Fibroblast of upper back skin (primary cell): ENCODE results near the gene FN1.
"Not testable (repeated sequence)": the region's sequence is repeated elsewhere in the genome, so short reads cannot be mapped to it uniquely, and the experiment has no call there.

ENCODE experiments used
- DNase-seq: peaks from one replicate; pipeline ENCODE4 v3.0.0-alpha.2; 2013

The FN1 gene

DNA sequence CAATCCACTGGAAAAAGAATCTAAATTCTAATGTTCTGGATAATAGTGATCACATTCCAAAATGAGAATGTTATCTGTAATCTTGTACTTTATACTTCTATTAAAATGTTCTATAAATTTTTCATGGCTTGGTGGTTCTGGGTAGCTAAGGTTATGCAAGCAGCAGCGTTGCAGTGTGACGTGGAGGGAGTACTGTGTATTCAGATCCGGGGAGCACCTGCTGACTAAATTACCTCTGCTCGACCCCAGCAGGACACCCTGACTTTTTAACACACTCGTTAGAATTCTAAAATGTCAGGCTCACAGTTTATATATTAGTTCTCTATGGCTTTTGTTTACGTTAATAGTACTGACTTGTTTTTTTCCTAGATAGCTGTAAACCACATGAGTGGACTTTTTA is 111.1 kb downstream of the FN1 start:
- DNase-seq: no peak

DNA sequence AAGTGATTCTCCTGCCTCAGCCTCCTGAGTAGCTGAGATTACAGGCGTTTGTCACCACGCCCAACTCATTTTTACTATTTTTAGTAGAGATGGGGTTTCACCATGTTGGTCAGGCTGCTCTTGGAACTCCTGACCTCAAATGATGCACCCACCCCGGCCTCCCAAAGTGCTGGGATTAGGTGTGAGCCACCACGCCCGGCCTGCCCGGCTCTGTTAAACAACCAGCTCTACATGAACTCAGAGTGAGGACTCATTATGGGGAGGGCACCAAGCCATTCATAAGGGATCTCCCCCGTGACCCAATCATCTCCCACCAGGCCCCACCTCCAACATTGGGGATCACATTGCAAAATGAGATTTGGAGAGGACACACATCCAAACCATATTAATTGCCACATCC is 115.2 kb downstream of the FN1 start:
- DNase-seq: no peak

- DNase-seq: no peak
Measured at GRCh38 chr2:215320102-215320501, 115.8 kb downstream of the FN1 start.

DNA sequence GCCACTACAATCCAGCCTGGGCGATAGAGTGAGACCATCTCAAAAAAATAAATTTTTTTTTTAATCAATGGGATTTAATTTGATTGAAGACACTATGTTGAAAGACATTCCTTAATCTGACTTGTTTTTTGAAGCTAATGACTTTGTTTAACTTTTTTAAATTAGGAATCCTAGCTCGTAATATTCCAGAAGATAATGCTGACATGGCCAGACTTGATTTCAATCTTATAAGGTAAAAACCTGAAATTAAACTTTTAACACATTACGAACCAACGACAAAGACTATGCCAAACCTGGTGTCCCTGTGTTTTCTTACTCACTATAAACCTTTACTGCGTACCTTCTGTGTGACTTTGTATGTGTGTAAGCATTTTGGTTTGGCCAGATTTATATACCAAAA is 116.4 kb downstream of the FN1 start:
- no peak for DNase-seq

GRCh38 chr2:215316336-215316735 is 119.5 kb downstream of the FN1 start:
- no peak for DNase-seq

DNA sequence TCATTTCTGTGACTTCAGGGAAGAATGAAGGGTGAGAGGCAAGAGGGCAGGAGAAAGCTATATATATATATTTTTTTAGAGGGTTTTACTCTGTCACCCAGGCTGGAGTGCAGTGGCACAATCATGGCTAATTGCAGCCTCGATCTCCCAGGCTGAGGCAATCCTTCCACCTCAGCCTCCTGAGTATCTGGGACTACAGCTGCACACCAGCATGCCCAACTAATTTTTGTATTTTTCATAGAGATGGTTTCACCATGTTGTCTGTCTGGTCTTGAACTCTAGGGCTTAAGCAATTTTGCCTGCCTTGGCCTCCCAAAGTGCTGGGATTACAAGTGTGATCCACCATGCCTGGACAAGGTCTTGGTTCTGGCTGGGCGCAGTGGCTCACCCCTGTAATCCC is 120.6 kb downstream of the FN1 start:
- DNase-seq: no peak

GRCh38 chr2:215314896-215315295 is 121.0 kb downstream of the FN1 start:
- DNase-seq: no peak

DNA sequence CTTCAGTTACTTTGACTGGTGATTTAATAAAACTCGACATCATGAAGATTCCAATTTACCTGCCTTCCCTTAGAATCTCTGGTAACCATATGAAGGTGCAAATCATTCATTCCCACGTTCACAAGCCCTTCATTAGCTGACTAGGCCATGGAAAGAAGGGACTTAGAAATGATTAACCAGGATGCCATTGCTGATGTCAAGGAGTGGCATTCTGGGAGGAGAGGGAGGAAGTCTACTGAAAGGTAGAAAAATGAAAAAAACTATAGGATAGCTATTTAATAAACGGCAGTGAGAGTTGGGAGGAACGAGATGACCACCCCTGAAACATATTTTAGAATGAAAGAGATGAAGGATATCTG is 122.6 kb downstream of the FN1 start:
- DNase-seq: no peak

- peak; percentile 91 for DNase-seq
Measured at GRCh38 chr2:215311625-215312396, 124.1 kb downstream of the FN1 start, which contains the start of gene ATIC. TSS of gene ATIC (plus strand) at chr2:215312059. CDS start at chr2:215312143, 84 bp downstream.

DNA sequence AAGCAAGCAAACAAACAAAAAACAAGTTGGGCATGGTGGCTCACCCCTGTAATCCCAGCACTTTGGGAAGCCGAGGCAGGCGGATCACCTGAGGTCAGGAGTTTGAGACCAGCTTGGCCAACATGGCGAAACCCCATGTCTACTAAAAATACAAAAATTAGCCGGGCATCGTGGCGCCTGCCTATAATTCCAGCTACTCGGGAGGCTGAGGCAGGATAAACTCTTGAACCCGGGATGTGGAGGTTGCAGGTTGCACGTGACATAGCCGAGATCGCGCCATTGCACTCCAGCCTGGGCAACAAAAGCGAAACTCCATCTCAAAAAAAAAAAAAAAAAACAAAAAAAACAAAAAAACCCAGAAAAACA is 124.6 kb downstream of the FN1 start:
- DNase-seq: not testable (repeated sequence)
